ENCODE results near the gene RAB3C.
"Not testable (repeated sequence)": the region's sequence is repeated elsewhere in the genome, so short reads cannot be mapped to it uniquely, and the experiment has no call there.

RAB3C gene

GRCh38 chr5:58599217-58599616 is 16.3 kb downstream of the RAB3C start:
- TF ChIP-seq CTCF (IDR thresholded peaks at IDR 0.05; ENCODE audit: unreplicated experiment in 3 of 3): no peak
- Mint-ChIP-seq H3K27me3 (ENCODE audit: low read depth) (no peaks in the 10 kb centered on the region), H3K36me3 (ENCODE audit: low read depth) (no peaks in the 10 kb centered on the region), H3K4me3 (no peak overlapping the region), H3K27ac (no peak overlapping the region), H3K9me3 (peaks cover 18% of the 10 kb centered on the region), H3K4me1 (no peaks in the 10 kb centered on the region)

GRCh38 chr5:58600613-58601012 is 17.7 kb downstream of the RAB3C start:
- H3K36me3 Mint-ChIP-seq (ENCODE audit: low read depth); H3K27ac Mint-ChIP-seq; H3K4me3 Mint-ChIP-seq; H3K4me1 Mint-ChIP-seq; H3K27me3 Mint-ChIP-seq (ENCODE audit: low read depth): not testable (repeated sequence)
- peaks cover 25% of the 10 kb centered on the region for H3K9me3 Mint-ChIP-seq

DNA sequence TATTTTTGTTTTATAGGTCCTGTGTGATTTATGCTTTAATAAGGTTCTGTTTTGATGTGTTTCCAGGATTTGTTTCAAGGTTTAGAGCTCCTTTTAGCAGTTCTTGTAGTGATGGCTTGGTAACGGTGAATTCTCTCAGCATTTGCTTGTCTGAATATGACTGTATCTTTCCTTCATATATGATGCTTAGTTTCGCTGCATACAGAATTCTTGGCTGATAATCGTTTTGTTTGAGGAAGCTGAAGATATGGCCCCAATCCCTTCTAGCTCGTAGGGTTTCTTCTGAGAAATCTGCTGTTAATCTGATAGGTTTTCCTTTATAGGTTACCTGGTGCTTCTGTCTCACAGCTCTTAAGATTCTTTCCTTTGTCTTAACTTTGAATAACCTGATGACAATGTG is 20.0 kb downstream of the RAB3C start:
- H3K9me3 Mint-ChIP-seq: peaks cover 34% of the 10 kb centered on the region
- H3K4me3 Mint-ChIP-seq; H3K36me3 Mint-ChIP-seq (ENCODE audit: low read depth); H3K27me3 Mint-ChIP-seq (ENCODE audit: low read depth); H3K4me1 Mint-ChIP-seq; H3K27ac Mint-ChIP-seq: not testable (repeated sequence)

- no peak overlapping the region for H3K27ac Mint-ChIP-seq
- no peaks in the 10 kb centered on the region for H3K27me3 Mint-ChIP-seq (ENCODE audit: low read depth)
- no peaks in the 10 kb centered on the region for H3K36me3 Mint-ChIP-seq (ENCODE audit: low read depth)
- H3K9me3 Mint-ChIP-seq: peaks cover 50% of the 10 kb centered on the region
- H3K4me1 Mint-ChIP-seq: no peaks in the 10 kb centered on the region
- H3K4me3 Mint-ChIP-seq: no peak overlapping the region
- TF ChIP-seq CTCF (IDR thresholded peaks at IDR 0.05; ENCODE audit: unreplicated experiment in 3 of 3): no peak
Measured at GRCh38 chr5:58606064-58606463, 23.2 kb downstream of the RAB3C start.

DNA sequence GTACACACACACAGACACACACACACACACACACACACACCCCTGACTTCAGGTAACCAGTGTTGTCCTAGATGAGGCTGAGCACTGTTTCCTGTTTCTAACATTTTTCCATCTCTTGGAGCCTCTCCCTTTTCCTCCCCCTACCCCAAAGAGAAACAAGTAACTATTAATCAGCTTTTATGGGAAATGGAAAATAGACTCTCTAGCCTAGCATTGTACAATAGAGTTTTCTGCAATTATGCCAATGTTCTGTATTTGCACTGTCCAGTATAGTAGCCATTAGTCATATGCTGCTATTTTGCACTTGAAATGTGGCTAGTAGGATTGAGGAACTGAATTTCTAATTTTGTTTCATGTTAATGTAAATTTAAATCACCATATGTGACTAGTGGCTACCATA is 33.1 kb downstream of the RAB3C start:
- no peak for TF ChIP-seq CTCF (IDR thresholded peaks at IDR 0.05; ENCODE audit: unreplicated experiment in 3 of 3)
- no peaks in the 10 kb centered on the region for H3K36me3 Mint-ChIP-seq (ENCODE audit: low read depth)
- H3K9me3 Mint-ChIP-seq: peaks cover 4% of the 10 kb centered on the region
- H3K4me1 Mint-ChIP-seq: peaks cover 10% of the 10 kb centered on the region
- peak overlapping the region in 2 of 3 experiments; percentile 16 to 63 for H3K27ac Mint-ChIP-seq
- H3K4me3 Mint-ChIP-seq: no peak overlapping the region
- no peaks in the 10 kb centered on the region for H3K27me3 Mint-ChIP-seq (ENCODE audit: low read depth)

- Mint-ChIP-seq H3K36me3 (ENCODE audit: low read depth) (no peaks in the 10 kb centered on the region), H3K9me3 (no peaks in the 10 kb centered on the region), H3K4me3 (no peak overlapping the region)
Measured at GRCh38 chr5:58617241-58617640, 34.4 kb downstream of the RAB3C start.

GRCh38 chr5:58620336-58620735 is 37.5 kb downstream of the RAB3C start:
- Mint-ChIP-seq H3K4me3 (no peak overlapping the region), H3K9me3 (no peaks in the 10 kb centered on the region), H3K27ac (no peak overlapping the region), H3K36me3 (ENCODE audit: low read depth) (no peaks in the 10 kb centered on the region), H3K27me3 (ENCODE audit: low read depth) (no peaks in the 10 kb centered on the region), H3K4me1 (peaks cover 23% of the 10 kb centered on the region)
- no peak for TF ChIP-seq CTCF (IDR thresholded peaks at IDR 0.05; ENCODE audit: unreplicated experiment in 3 of 3)

More at GRCh38 chr5:58617241-58617640, 34.4 kb downstream of the RAB3C start:
- no peak for TF ChIP-seq CTCF (IDR thresholded peaks at IDR 0.05; ENCODE audit: unreplicated experiment in 3 of 3)
- peaks cover 10% of the 10 kb centered on the region for H3K4me1 Mint-ChIP-seq
- no peaks in the 10 kb centered on the region for H3K27me3 Mint-ChIP-seq (ENCODE audit: low read depth)
- H3K27ac Mint-ChIP-seq: no peak overlapping the region

Measured in nephron (organoid).